Aorta (tissue), 5 donors: Measurements from ENCODE around the gene ZNF654. TPM values are rescaled to one million over a fixed set of nuclear protein-coding genes. Genes with fewer than 3 reads are reported as not detected.
"Not testable (repeated sequence)": the region's sequence is repeated elsewhere in the genome, so short reads cannot be mapped to it uniquely, and the experiment has no call there.

Experiments
- ATAC-seq: fragments of 200-7000 bp; cut with Tn5 transposase; one replicate; pipeline ENCODE4 v1.9.1; 2022; ENCODE audit warnings: moderate library complexity; ENCODE audit not compliant: low FRiP score
- DNase-seq, 2 donors: peaks; one replicate each; pipeline ENCODE4 v3.0.0-alpha.2; 2020
- H3K27ac ChIP-seq, 2 donors: one replicate each; pipeline ENCODE4 v1.5.1; 2013; ENCODE audit warnings: low read length in 2 of 2, mild to moderate bottlenecking in 2 of 2, moderate library complexity in 2 of 2, control low read depth in 1 of 2, inconsistent platforms in 1 of 2, low read depth in 1 of 2
- H3K27me3 ChIP-seq, 2 donors: one replicate each; pipeline ENCODE4 v1.6.1; 2013; ENCODE audit warnings: control low read depth in 1 of 2, low read length in 1 of 2, mild to moderate bottlenecking in 1 of 2, moderate library complexity in 1 of 2; ENCODE audit not compliant: insufficient read depth in 2 of 2, control insufficient read depth in 1 of 2
- H3K36me3 ChIP-seq, 2 donors: one replicate each; pipeline ENCODE4 v1.6.1; 2013; ENCODE audit warnings: control low read depth in 1 of 2, low read length in 1 of 2, mild to moderate bottlenecking in 1 of 2; ENCODE audit not compliant: insufficient read depth in 2 of 2, control insufficient read depth in 1 of 2
- H3K4me1 ChIP-seq, 2 donors: one replicate each; pipeline ENCODE4 v1.6.1; 2013; ENCODE audit warnings: low read length in 2 of 2, control low read depth in 1 of 2, mild to moderate bottlenecking in 1 of 2, moderate library complexity in 1 of 2; ENCODE audit not compliant: insufficient read depth in 2 of 2, control insufficient read depth in 1 of 2
- H3K4me3 ChIP-seq, 2 donors: one replicate each; pipeline ENCODE4 v1.5.1; 2013; ENCODE audit warnings: low read length in 2 of 2, control low read depth in 1 of 2, mild to moderate bottlenecking in 1 of 2
- H3K9me3 ChIP-seq: one replicate; pipeline ENCODE4 v1.6.1; 2013; ENCODE audit warnings: mild to moderate bottlenecking, low read length; ENCODE audit not compliant: control insufficient read depth
- WGBS, 2 donors: extraction: QIAGEN DNeasy Blood & Tissue Kit; methylation state at CpG; one replicate each; pipeline ENCODE4 v1.1.7; 2013; 5-methylcytosine and 5-hydroxymethylcytosine counted together
- intact Hi-C, 2 donors: fragments of 100-400 bp; cut with DNase I; formaldehyde crosslinking; loops; one replicate each; pipeline versions ENCODE4 v1.14.2 to v1.15.0; 2022
- polyA plus RNA-seq, 2 donors: library from polyadenylated mRNA; stranded (reverse); fragments of 200-250 nt; gene quantifications; one replicate each; pipeline ENCODE4 v1.2.3, GENCODE V29; 2013
- total RNA-seq, 2 donors: library from RNA; stranded (reverse); fragmentation: NEBNext Ultra II Directional; extraction: Animal tissue kit (Norgen Biotek cat#: 25700); gene quantifications; one replicate each; pipeline ENCODE4 v1.2.1, GENCODE V29; 2021
- donor health status: healthy with polysubstance abuse.
- donor health status: Bipolar disorder and iron deficiency.
- donor health status: DM: no; HTN: no; CAD: no.
- donor health status: DM: no; HTN: no; CAD: no.
- donor health status: DM: yes; HTN: yes; CAD: no.

The ZNF654 gene
- total and polyA plus RNA-seq, 4 donors = 3.0 to 28.3 (median 11.4) TPM

GRCh38 chr3:88113311-88114162 is 54.5 kb downstream of the ZNF654 start:
- WGBS, 2 donors = 32 to 36% methylated on average over 5 of the region's 5 CpGs
- Histone ChIP-seq H3K27me3 (no peaks in the 10 kb centered on the region), H3K4me1 (no peaks in the 10 kb centered on the region), H3K4me3 (no peak overlapping the region), H3K9me3 (no peaks in the 10 kb centered on the region), H3K27ac (no peak overlapping the region), H3K36me3 (peaks cover 0 to 3% of the 10 kb centered on the region in 2 donors)
- intact Hi-C loops = loop anchor here (10.0 kb wide), 2 partner anchors 59 to 339 kb away; partner anchors contain the start of genes CGGBP1 (in 1 of the 2) and ZNF654 (in 1 of the 2)
- ATAC-seq (peak; percentile 85), DNase-seq (no peak)

- Histone ChIP-seq H3K36me3 (peaks cover 0 to 3% of the 10 kb centered on the region in 2 donors), H3K4me1 (no peaks in the 10 kb centered on the region), H3K4me3 (no peak overlapping the region), H3K27me3 (no peaks in the 10 kb centered on the region), H3K9me3 (no peaks in the 10 kb centered on the region), H3K27ac (no peak overlapping the region)
- intact Hi-C loops = loop anchor here (10.0 kb wide), 2 partner anchors 60 to 340 kb away; partner anchors contain the start of genes CGGBP1 (in 1 of the 2) and ZNF654 (in 1 of the 2)
- DNase-seq (no peak), ATAC-seq (no peak)
- WGBS, 2 donors = 92 to 95% methylated on average over 3 of the region's 3 CpGs
These were observed 56.0 kb downstream of the ZNF654 start for GRCh38 chr3:88114878-88115549.

GRCh38 chr3:88117683-88118082 is 58.6 kb downstream of the ZNF654 start:
- WGBS, 2 donors = 30 to 34% methylated on average over 1 of the region's 1 CpG
- intact Hi-C loops = loop anchor here (10.0 kb wide), 2 partner anchors 63 to 343 kb away; partner anchors contain the start of genes CGGBP1 (in 1 of the 2) and ZNF654 (in 1 of the 2)
- Histone ChIP-seq H3K4me3 (no peak overlapping the region), H3K36me3 (peaks cover 0 to 3% of the 10 kb centered on the region in 2 donors), H3K27me3 (no peaks in the 10 kb centered on the region), H3K4me1 (no peaks in the 10 kb centered on the region), H3K27ac (no peak overlapping the region), H3K9me3 (no peaks in the 10 kb centered on the region)
- ATAC-seq (no peak), DNase-seq (no peak)

- not testable (repeated sequence) for DNase-seq, H3K4me3 ChIP-seq, H3K27ac ChIP-seq, H3K9me3 ChIP-seq, ATAC-seq, H3K4me1 ChIP-seq, H3K27me3 ChIP-seq, H3K36me3 ChIP-seq
- intact Hi-C loops = loop anchor here (10.0 kb wide), 2 partner anchors 64 to 344 kb away; partner anchors contain the start of genes CGGBP1 (in 1 of the 2) and ZNF654 (in 1 of the 2)
- WGBS, 2 donors = 94 to 98% methylated on average over 1 of the region's 2 CpGs
These were observed 59.5 kb downstream of the ZNF654 start for GRCh38 chr3:88118603-88119002.

GRCh38 chr3:88123526-88123925 is 64.5 kb downstream of the ZNF654 start:
- H3K4me1 ChIP-seq = no peaks in the 10 kb centered on the region
- no peaks in the 10 kb centered on the region for H3K9me3 ChIP-seq
- no peak overlapping the region for H3K27ac ChIP-seq
- no peak overlapping the region for H3K4me3 ChIP-seq
- intact Hi-C loops = no loop called here
- H3K27me3 ChIP-seq = no peaks in the 10 kb centered on the region
- DNase-seq (no peak), ATAC-seq (no peak)
- WGBS, 2 donors = 94 to 96% methylated on average over 1 of the region's 1 CpG
- H3K36me3 ChIP-seq = no peaks in the 10 kb centered on the region

- Histone ChIP-seq H3K27ac (no peak overlapping the region), H3K36me3 (no peaks in the 10 kb centered on the region), H3K4me1 (no peaks in the 10 kb centered on the region), H3K9me3 (no peaks in the 10 kb centered on the region), H3K4me3 (no peak overlapping the region), H3K27me3 (no peaks in the 10 kb centered on the region)
- intact Hi-C loops = no loop called here
- ATAC-seq = no peak
- DNase-seq = no peak
- 44 to 71% methylated on average over 1 of the region's 1 CpG for WGBS, 2 donors
These were observed 72.6 kb downstream of the ZNF654 start for GRCh38 chr3:88131695-88132094.

GRCh38 chr3:88132894-88133293 is 73.8 kb downstream of the ZNF654 start:
- Histone ChIP-seq H3K27ac (no peak overlapping the region), H3K4me1 (no peaks in the 10 kb centered on the region), H3K36me3 (no peaks in the 10 kb centered on the region), H3K27me3 (no peaks in the 10 kb centered on the region), H3K9me3 (no peaks in the 10 kb centered on the region), H3K4me3 (no peak overlapping the region)
- intact Hi-C loops = no loop called here
- ATAC-seq = no peak
- DNase-seq = no peak
- WGBS, 2 donors = 48 to 70% methylated on average over 1 of the region's 1 CpG

- ATAC-seq (no peak), DNase-seq (no peak)
- H3K9me3 ChIP-seq = no peaks in the 10 kb centered on the region
- intact Hi-C loops = no loop called here
- no peaks in the 10 kb centered on the region for H3K4me1 ChIP-seq
- no peaks in the 10 kb centered on the region for H3K36me3 ChIP-seq
- H3K4me3 ChIP-seq = no peak overlapping the region
- H3K27ac ChIP-seq = no peak overlapping the region
- no peaks in the 10 kb centered on the region for H3K27me3 ChIP-seq
- WGBS, 2 donors = 44 to 45% methylated on average over 1 of the region's 1 CpG
These were observed 74.7 kb downstream of the ZNF654 start for GRCh38 chr3:88133711-88134263.
